Suprapubic skin (tissue), 4 donors: Measurements from ENCODE around the gene PFKFB2.

Experiments
- EP300 ChIP-seq: sonication (generic); formaldehyde crosslinking; IDR thresholded peaks from one replicate; pipeline ENCODE4 v1.6.1; 2017; ENCODE audit warnings: antibody characterized with exemption
- POLR2A ChIP-seq, 2 donors: fragments of 450-650 bp; IDR thresholded peaks; one replicate each; pipeline ENCODE4 v1.6.1; 2017; ENCODE audit warnings: antibody characterized with exemption in 2 of 2, mild to moderate bottlenecking in 2 of 2, moderate library complexity in 2 of 2
- POLR2AphosphoS5 ChIP-seq, 3 donors: sonication (generic); formaldehyde crosslinking; IDR thresholded peaks; one replicate each; pipeline ENCODE4 v1.6.1; 2017; ENCODE audit warnings: antibody characterized with exemption in 3 of 3
- TF ChIP-seq, protein P1 (sequence below), 2 donors: fragments of 200-600 bp in 1 of 2; fragments of 450-650 bp in 1 of 2; sonication (generic) in 1 of 2; IDR thresholded peaks; one replicate each; pipeline ENCODE4 v1.5.1; 2016 to 2019; ENCODE audit warnings: antibody characterized with exemption in 2 of 2, mild to moderate bottlenecking in 1 of 2, moderate library complexity in 1 of 2

DNA sequence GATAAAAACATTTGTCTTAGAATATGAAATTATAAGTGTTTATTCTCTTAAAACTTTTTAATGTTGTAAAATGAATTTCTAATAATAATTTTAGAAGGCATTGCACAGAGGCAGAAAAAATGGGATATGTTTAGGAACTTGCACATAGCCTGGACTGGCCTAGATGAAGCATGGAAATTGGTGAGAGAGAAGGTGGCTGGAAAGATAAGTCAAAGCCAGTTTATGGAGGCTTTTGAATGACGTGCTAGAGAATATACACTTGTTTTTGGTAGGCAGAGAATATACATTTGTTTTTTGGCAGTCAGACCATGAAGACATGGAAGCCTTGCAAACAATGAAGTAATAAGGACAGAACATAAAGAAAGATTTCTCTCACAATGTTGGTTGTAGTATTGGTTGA lies 48.6 kb downstream of the PFKFB2 start:
- TF ChIP-seq, protein P1, sequence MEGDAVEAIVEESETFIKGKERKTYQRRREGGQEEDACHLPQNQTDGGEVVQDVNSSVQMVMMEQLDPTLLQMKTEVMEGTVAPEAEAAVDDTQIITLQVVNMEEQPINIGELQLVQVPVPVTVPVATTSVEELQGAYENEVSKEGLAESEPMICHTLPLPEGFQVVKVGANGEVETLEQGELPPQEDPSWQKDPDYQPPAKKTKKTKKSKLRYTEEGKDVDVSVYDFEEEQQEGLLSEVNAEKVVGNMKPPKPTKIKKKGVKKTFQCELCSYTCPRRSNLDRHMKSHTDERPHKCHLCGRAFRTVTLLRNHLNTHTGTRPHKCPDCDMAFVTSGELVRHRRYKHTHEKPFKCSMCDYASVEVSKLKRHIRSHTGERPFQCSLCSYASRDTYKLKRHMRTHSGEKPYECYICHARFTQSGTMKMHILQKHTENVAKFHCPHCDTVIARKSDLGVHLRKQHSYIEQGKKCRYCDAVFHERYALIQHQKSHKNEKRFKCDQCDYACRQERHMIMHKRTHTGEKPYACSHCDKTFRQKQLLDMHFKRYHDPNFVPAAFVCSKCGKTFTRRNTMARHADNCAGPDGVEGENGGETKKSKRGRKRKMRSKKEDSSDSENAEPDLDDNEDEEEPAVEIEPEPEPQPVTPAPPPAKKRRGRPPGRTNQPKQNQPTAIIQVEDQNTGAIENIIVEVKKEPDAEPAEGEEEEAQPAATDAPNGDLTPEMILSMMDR (IDR thresholded peaks at IDR 0.05) = no peak
- no peak for TF ChIP-seq POLR2A (IDR thresholded peaks at IDR 0.05)
- no peak for TF ChIP-seq EP300
- TF ChIP-seq POLR2AphosphoS5 (IDR thresholded peaks at IDR 0.05) = no peak
